H1 (cell line): ENCODE results near the gene UBA5.

Source experiments
- ATF2 ChIP-seq: IDR thresholded peaks from 2 replicates; pipeline ENCODE4 v1.6.1; 2012; ENCODE audit warnings: low read length, inconsistent platforms
- ATF3 ChIP-seq: IDR thresholded peaks from 2 replicates; pipeline ENCODE4 v1.6.1; 2011; ENCODE audit warnings: low read depth, mild to moderate bottlenecking, low read length; ENCODE audit not compliant: insufficient read depth
- CTCF ChIP-seq, 3 experiments: IDR thresholded peaks; 1 replicate in 2 of 3; 2 replicates in 1 of 3; pipeline versions ENCODE4 v1.5.1 to v1.6.1; 2011; ENCODE audit warnings: low read length in 3 of 3, mild to moderate bottlenecking in 3 of 3, inconsistent platforms in 2 of 3, low read depth in 1 of 3, moderate library complexity in 1 of 3; ENCODE audit not compliant: insufficient read depth in 1 of 3; ENCODE audit errors: control extremely low read depth in 1 of 3
- JUND ChIP-seq: IDR thresholded peaks from 2 replicates; pipeline ENCODE4 v1.6.1; 2011; ENCODE audit warnings: mild to moderate bottlenecking, improper control_type of control experiment, low read length
- POLR2A ChIP-seq, 2 experiments: IDR thresholded peaks; 1 replicate in 1 of 2; 2 replicates in 1 of 2; pipeline ENCODE4 v1.6.1; 2011; ENCODE audit warnings: low read depth in 2 of 2, low read length in 2 of 2, mild to moderate bottlenecking in 2 of 2; ENCODE audit errors: control extremely low read depth in 1 of 2
- TCF12 ChIP-seq: IDR thresholded peaks from 2 replicates; pipeline ENCODE4 v1.6.1; 2011; ENCODE audit warnings: low read depth, mild to moderate bottlenecking, low read length

- TF ChIP-seq POLR2A (IDR thresholded peaks at IDR 0.05; ENCODE audit: control extremely low read depth in 1 of 2, low read depth in 2 of 2, low read length in 2 of 2), result no peak
- TF ChIP-seq ATF2, result no peak
- no peak for TF ChIP-seq CTCF (IDR thresholded peaks at IDR 0.05; ENCODE audit: control extremely low read depth in 1 of 3, insufficient read depth in 1 of 3, low read depth in 1 of 3, low read length in 3 of 3)
- TF ChIP-seq ATF3, result no peak
- no peak for TF ChIP-seq JUND
- TF ChIP-seq TCF12, result no peak
Observed at GRCh38 chr3:132669256-132669777, 9.2 kb downstream of the UBA5 start.
